ENCODE results near the gene PTH2. TPM values are rescaled to one million over a fixed set of nuclear protein-coding genes. Genes with fewer than 3 reads are reported as not detected.
"Not testable (repeated sequence)": the region's sequence is repeated elsewhere in the genome, so short reads cannot be mapped to it uniquely, and the experiment has no call there.

Gene PTH2
- total RNA-seq, 2 donors from 2014 or later = not detected

DNA sequence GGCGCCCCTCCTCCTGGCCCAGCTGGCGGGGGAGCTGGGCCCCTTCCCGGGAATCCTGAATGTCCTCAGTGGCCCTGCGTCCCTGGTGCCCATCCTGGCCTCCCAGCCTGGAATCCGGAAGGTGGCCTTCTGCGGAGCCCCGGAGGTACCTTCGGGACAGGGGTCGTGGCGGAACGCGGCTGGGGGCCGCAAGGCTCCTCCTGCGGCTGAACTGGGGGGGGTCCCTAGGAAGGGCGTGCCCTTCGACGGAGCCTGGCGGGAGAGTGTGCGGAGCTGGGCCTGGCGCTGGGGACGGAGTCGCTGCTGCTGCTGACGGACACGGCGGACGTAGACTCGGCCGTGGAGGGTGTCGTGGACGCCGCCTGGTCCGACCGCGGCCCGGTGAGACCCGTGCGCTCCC, 38.4 kb upstream of the PTH2 start:
- no peak for ATAC-seq (ENCODE audit: insufficient number of reproducible peaks, low FRiP score, low read depth)
- DNase-seq (ENCODE audit: low spot score) = no peak
- H3K9me3 ChIP-seq = no peaks in the 10 kb centered on the region
- H3K27ac ChIP-seq = no peak overlapping the region
- H3K27me3 ChIP-seq (replicated peaks; ENCODE audit: insufficient read depth) = no peaks in the 10 kb centered on the region
- H3K36me3 ChIP-seq = peaks cover 11% of the 10 kb centered on the region
- TF ChIP-seq, protein P1, sequence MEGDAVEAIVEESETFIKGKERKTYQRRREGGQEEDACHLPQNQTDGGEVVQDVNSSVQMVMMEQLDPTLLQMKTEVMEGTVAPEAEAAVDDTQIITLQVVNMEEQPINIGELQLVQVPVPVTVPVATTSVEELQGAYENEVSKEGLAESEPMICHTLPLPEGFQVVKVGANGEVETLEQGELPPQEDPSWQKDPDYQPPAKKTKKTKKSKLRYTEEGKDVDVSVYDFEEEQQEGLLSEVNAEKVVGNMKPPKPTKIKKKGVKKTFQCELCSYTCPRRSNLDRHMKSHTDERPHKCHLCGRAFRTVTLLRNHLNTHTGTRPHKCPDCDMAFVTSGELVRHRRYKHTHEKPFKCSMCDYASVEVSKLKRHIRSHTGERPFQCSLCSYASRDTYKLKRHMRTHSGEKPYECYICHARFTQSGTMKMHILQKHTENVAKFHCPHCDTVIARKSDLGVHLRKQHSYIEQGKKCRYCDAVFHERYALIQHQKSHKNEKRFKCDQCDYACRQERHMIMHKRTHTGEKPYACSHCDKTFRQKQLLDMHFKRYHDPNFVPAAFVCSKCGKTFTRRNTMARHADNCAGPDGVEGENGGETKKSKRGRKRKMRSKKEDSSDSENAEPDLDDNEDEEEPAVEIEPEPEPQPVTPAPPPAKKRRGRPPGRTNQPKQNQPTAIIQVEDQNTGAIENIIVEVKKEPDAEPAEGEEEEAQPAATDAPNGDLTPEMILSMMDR (IDR thresholded peaks at IDR 0.05) = no peak
- no peaks in the 10 kb centered on the region for H3K4me1 ChIP-seq (ENCODE audit: control insufficient read depth in 1 of 2, low read depth in 2 of 2)
- no peak overlapping the region for H3K4me3 ChIP-seq

DNA sequence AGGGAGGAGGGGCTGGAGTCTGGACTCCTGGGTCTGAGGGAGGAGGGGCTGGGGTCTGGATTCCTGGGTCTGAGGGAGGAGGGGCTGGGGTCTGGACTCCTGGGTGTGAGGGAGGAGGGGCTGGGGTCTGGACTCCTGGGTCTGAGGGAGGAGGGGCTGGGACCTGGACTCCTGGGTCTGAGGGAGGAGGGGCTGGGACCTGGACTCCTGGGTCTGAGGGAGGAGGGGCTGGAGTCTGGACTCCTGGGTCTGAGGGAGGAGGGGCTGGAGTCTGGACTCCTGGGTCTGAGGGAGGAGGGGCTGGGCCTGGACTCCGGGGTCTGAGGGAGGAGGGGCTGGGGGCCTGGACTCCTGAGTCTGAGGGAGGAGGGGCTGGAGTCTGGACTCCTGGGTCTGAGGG, 37.9 kb upstream of the PTH2 start:
- DNase-seq (ENCODE audit: low spot score) = not testable (repeated sequence)
- H3K36me3 ChIP-seq = peaks cover 11% of the 10 kb centered on the region

DNA sequence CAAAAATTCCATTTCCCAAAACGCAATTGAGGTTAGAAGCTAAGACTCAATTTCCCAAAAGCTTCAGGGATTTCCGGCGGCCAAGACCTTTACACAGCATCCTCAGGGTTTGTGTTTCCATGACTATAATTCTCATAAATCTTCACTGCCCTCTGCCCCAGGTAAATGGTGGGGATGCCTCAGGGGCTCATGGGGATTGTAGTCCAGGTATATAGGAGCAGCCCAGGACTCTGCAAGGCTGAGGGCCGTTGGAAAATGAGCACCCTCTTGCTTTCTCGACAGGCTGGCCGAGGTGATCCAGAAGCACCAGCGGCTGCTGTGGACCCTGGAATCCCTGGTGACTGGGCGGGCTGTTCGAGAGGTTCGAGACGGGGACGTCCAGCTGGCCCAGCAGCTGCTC, 36.1 kb upstream of the PTH2 start:
- no peaks in the 10 kb centered on the region for H3K9me3 ChIP-seq
- H3K4me1 ChIP-seq (ENCODE audit: control insufficient read depth in 1 of 2, low read depth in 2 of 2) = peaks cover 1% of the 10 kb centered on the region in 2 donors
- H3K27me3 ChIP-seq (replicated peaks; ENCODE audit: insufficient read depth) = no peaks in the 10 kb centered on the region
- ATAC-seq (ENCODE audit: insufficient number of reproducible peaks, low FRiP score, low read depth) (no peak), DNase-seq (ENCODE audit: low spot score) (no peak)
- TF ChIP-seq, protein P1 (IDR thresholded peaks at IDR 0.05) = no peak
- peaks cover 11% of the 10 kb centered on the region for H3K36me3 ChIP-seq
- no peak overlapping the region for H3K4me3 ChIP-seq
- H3K27ac ChIP-seq = no peak overlapping the region

More for the DNA sequence above, 37.9 kb upstream of the PTH2 start:
- not testable (repeated sequence) for H3K4me1 ChIP-seq (ENCODE audit: control insufficient read depth in 1 of 2, low read depth in 2 of 2); H3K27ac ChIP-seq; ATAC-seq (ENCODE audit: insufficient number of reproducible peaks, low FRiP score, low read depth); H3K9me3 ChIP-seq; H3K4me3 ChIP-seq; H3K27me3 ChIP-seq (replicated peaks; ENCODE audit: insufficient read depth)

DNA sequence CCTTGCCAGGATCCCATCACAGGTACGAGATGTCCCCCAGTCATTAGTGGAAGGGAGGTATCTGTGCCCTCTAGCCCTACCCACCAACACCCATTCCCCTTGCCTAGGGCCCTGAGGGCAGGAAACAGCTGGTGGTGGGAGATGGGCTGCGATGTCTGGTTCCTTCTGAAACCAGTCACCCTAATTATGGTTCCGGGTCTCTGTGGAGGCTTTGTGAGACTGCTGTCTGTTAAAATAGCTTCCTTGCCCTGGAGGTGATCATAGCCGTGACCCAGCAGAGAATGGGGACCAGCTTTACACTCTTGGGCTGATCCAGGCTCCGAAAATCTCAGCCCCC, 35.3 kb upstream of the PTH2 start:
- Histone ChIP-seq H3K27me3 (replicated peaks; ENCODE audit: insufficient read depth) (no peaks in the 10 kb centered on the region), H3K36me3 (peaks cover 11% of the 10 kb centered on the region), H3K4me1 (ENCODE audit: control insufficient read depth in 1 of 2, low read depth in 2 of 2) (peaks cover 5 to 8% of the 10 kb centered on the region in 2 donors), H3K27ac (no peak overlapping the region), H3K9me3 (no peaks in the 10 kb centered on the region), H3K4me3 (no peak overlapping the region)
- DNase-seq (ENCODE audit: low spot score) (no peak), ATAC-seq (ENCODE audit: insufficient number of reproducible peaks, low FRiP score, low read depth) (no peak)
- TF ChIP-seq, protein P1 (IDR thresholded peaks at IDR 0.05) = no peak

DNA sequence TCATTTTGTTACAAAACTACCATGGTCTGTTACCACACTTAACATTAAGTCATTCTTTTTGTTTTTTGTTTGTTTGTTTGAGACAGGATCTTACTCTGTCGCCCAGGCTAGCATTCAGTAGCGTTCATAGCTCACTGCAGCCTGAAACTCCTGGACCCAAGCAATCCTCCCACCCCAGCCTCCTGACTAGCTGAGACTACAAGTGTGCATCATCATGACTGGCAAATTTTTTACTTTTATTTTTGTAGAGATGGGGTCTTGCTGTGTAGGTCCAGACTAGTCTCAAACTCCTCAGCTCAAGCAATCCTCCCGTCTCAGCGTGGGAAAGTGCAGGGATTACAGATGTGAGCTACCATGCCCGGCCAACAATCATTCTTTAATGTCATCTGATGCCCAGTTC, 33.1 kb upstream of the PTH2 start:
- Histone ChIP-seq H3K27me3 (replicated peaks; ENCODE audit: insufficient read depth) (no peaks in the 10 kb centered on the region), H3K27ac (no peak overlapping the region), H3K4me3 (no peak overlapping the region), H3K4me1 (ENCODE audit: control insufficient read depth in 1 of 2, low read depth in 2 of 2) (peaks cover 5 to 8% of the 10 kb centered on the region in 2 donors), H3K9me3 (no peaks in the 10 kb centered on the region), H3K36me3 (peaks cover 11% of the 10 kb centered on the region)
- no peak for DNase-seq (ENCODE audit: low spot score)
- ATAC-seq (ENCODE audit: insufficient number of reproducible peaks, low FRiP score, low read depth) = no peak
- TF ChIP-seq, protein P1 (IDR thresholded peaks at IDR 0.05) = no peak

DNA sequence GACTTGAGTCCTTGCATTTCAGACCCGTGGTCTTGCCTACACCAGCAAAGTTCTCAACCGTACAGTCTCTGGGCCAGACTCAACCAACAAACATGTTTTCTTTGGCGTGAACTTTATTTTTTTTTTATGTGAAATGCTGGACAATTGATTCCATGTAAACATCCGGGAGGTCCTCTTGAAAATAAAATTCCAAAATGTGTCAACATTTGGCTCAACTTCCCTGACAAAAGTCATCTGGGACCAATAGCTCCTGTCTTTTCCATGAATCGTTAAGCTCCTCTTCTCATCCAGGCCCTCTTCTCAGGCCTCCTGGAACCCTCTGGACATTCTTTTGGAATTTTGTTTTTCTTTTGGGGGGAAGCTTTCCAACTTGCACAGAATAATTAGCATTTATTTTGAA, 32.5 kb upstream of the PTH2 start:
- no peaks in the 10 kb centered on the region for H3K27me3 ChIP-seq (replicated peaks; ENCODE audit: insufficient read depth)
- H3K27ac ChIP-seq = no peak overlapping the region
- H3K9me3 ChIP-seq = no peaks in the 10 kb centered on the region
- H3K36me3 ChIP-seq = peaks cover 11% of the 10 kb centered on the region
- DNase-seq (ENCODE audit: low spot score) (no peak), ATAC-seq (ENCODE audit: insufficient number of reproducible peaks, low FRiP score, low read depth) (no peak)
- TF ChIP-seq, protein P1 (IDR thresholded peaks at IDR 0.05) = no peak
- H3K4me1 ChIP-seq (ENCODE audit: control insufficient read depth in 1 of 2, low read depth in 2 of 2) = peaks cover 6 to 8% of the 10 kb centered on the region in 2 donors
- H3K4me3 ChIP-seq = no peak overlapping the region

Data from thoracic aorta (tissue), 2 donors.